GM12878 (cell line): ENCODE results near the gene EIF2S2. TPM values are rescaled to one million over a fixed set of nuclear protein-coding genes. Genes with fewer than 3 reads are reported as not detected.

Source experiments
- ATAC-seq: fragments of 200-7000 bp; cut with Tn5 transposase; 3 replicates; pipeline ENCODE4 v1.9.1; 2020; ENCODE audit warnings: mild to moderate bottlenecking, moderate library complexity
- BruUV-seq: library from RNA; stranded (reverse); fragments of 400-500 nt; replicated peaks from 2 replicates; lab custom pipeline; 2021; lab: Mats Ljungman, UMichigan
- CTCF ChIA-PET: fragments of 300-600 bp; sonication (Branson Sonifier 250); formaldehyde crosslinking; extraction: SDS; loops from one replicate; lab custom pipeline; 2021; ENCODE audit warnings: inconsistent platforms; lab: Yijun Ruan, JAX
- POLR2A ChIA-PET: fragments of 350-600 bp; formaldehyde crosslinking; extraction: SDS; loops from one replicate; lab custom pipeline; 2021; ENCODE audit warnings: inconsistent platforms; lab: Charles Lee
- RAD21 ChIA-PET: fragments of 300-600 bp; sonication (Branson Sonifier 250); formaldehyde crosslinking; loops from one replicate; lab custom pipeline; 2023; ENCODE audit warnings: antibody characterized with exemption; ENCODE audit not compliant: unreplicated experiment; lab: Charles Lee
- SMC1A ChIA-PET: fragments of 300-600 bp; sonication (Branson Sonifier 250); formaldehyde crosslinking; loops from one replicate; lab custom pipeline; 2023; ENCODE audit not compliant: unreplicated experiment, uncharacterized antibody; lab: Charles Lee
- DNase-seq: peaks from one replicate; pipeline ENCODE4 v3.0.0-alpha.2; 2011; ENCODE audit warnings: low read depth, low spot score
- FAIRE-seq: peaks from 3 replicates; lab custom pipeline; 2011; peaks lifted over from hg19 to GRCh38; lab: Jason Lieb, UNC
- H2AFZ ChIP-seq: 2 replicates; pipeline ENCODE4 v1.6.0; 2011; ENCODE audit warnings: low read depth, low read length, control low read depth; ENCODE audit not compliant: control insufficient read depth
- H3K27ac ChIP-seq: 2 replicates; pipeline ENCODE4 v1.5.1; 2011; ENCODE audit warnings: control low read depth; ENCODE audit not compliant: control insufficient read depth, insufficient read depth
- H3K27me3 ChIP-seq, 2 experiments: replicated peaks in 1 of 2; 2 replicates each; pipeline versions ENCODE4 v1.6.0 to v1.6.1; 2011; ENCODE audit warnings: low read length in 1 of 2; ENCODE audit not compliant: control insufficient read depth in 2 of 2, insufficient read depth in 2 of 2
- H3K36me3 ChIP-seq, 2 experiments: 2 replicates each; pipeline ENCODE4 v1.5.1; 2011; ENCODE audit warnings: low read length in 1 of 2; ENCODE audit not compliant: control insufficient read depth in 2 of 2, insufficient read depth in 2 of 2
- H3K4me1 ChIP-seq: 2 replicates; pipeline ENCODE4 v1.6.1; 2011; ENCODE audit warnings: mild to moderate bottlenecking, low read length, moderate library complexity, mixed read lengths; ENCODE audit not compliant: control insufficient read depth, insufficient read depth
- H3K4me2 ChIP-seq: 2 replicates; pipeline ENCODE4 v1.6.0; 2011; ENCODE audit warnings: control low read depth; ENCODE audit not compliant: control insufficient read depth, insufficient read depth
- H3K4me3 ChIP-seq: fragments of 200-600 bp; sonication (generic); 2 replicates; pipeline ENCODE4 v1.5.1; 2016
- H3K79me2 ChIP-seq: 2 replicates; pipeline ENCODE4 v1.6.0; 2011; ENCODE audit warnings: low read length; ENCODE audit not compliant: control insufficient read depth, insufficient read depth
- H3K9ac ChIP-seq: 2 replicates; pipeline ENCODE4 v1.8.0; 2011; ENCODE audit warnings: low read length, control low read depth, mixed read lengths; ENCODE audit not compliant: control insufficient read depth, insufficient read depth
- H3K9me3 ChIP-seq: replicated peaks from 3 replicates; pipeline ENCODE4 v1.5.1; 2011; ENCODE audit warnings: mild to moderate bottlenecking, low read length; ENCODE audit not compliant: control insufficient read depth, insufficient read depth
- H4K20me1 ChIP-seq: 2 replicates; pipeline ENCODE4 v1.6.0; 2011; ENCODE audit not compliant: control insufficient read depth, insufficient read depth
- BRCA1 ChIP-seq: IDR thresholded peaks from 2 replicates; pipeline ENCODE4 v1.6.1; 2011; ENCODE audit warnings: low read depth, low read length, improper control_type of control experiment
- ESRRA ChIP-seq: IDR thresholded peaks from 2 replicates; pipeline ENCODE4 v1.6.1; 2012; ENCODE audit warnings: mild to moderate bottlenecking, low read length, improper control_type of control experiment
- MXI1 ChIP-seq: fragments of 150-350 bp; IDR thresholded peaks from 2 replicates; pipeline ENCODE4 v1.6.1; 2011; ENCODE audit warnings: low read depth, mild to moderate bottlenecking, inconsistent platforms, low read length, improper control_type of control experiment
- NFIC ChIP-seq: IDR thresholded peaks from 2 replicates; pipeline ENCODE4 v1.6.1; 2012; ENCODE audit warnings: low read depth, mild to moderate bottlenecking, inconsistent platforms, low read length, moderate library complexity
- RAD51 ChIP-seq: fragments of 450-650 bp; IDR thresholded peaks from 2 replicates; pipeline ENCODE4 v1.6.1; 2016; ENCODE audit warnings: moderate library complexity, mild to moderate bottlenecking, inconsistent platforms
- SREBF1 ChIP-seq: IDR thresholded peaks from 2 replicates; pipeline ENCODE4 v1.6.1; 2012; ENCODE audit warnings: mild to moderate bottlenecking, low read length
- TBL1XR1 ChIP-seq: IDR thresholded peaks from 2 replicates; pipeline ENCODE4 v1.6.1; 2012; ENCODE audit warnings: low read depth, low read length, improper control_type of control experiment
- YY1 ChIP-seq: IDR thresholded peaks from 2 replicates; pipeline ENCODE4 v1.6.1; 2011; ENCODE audit warnings: low read depth, mild to moderate bottlenecking, low read length
- WGBS: methylation state at CpG from one replicate; pipeline ENCODE4 v1.1.6; 2016; ENCODE audit warnings: low lambda C conversion rate; ENCODE audit not compliant: insufficient replicate concordance, insufficient coverage; ENCODE audit errors: missing lambda C conversion rate; 5-methylcytosine and 5-hydroxymethylcytosine counted together
- in situ Hi-C: fragments of 300-500 bp; cut with MboI; formaldehyde crosslinking; loops from 9 replicates; pipeline ENCODE4 v1.14.3; 2018; ENCODE audit warnings: mixed read lengths
- intact Hi-C: fragments of 100-400 bp; cut with micrococcal nuclease; formaldehyde crosslinking; loops from one replicate; pipeline ENCODE4 v1.14.2; 2022; ENCODE audit not compliant: unreplicated experiment
- polyA plus RNA-seq, 11 experiments: library from polyadenylated mRNA; depleted of rRNA in 4 of 11; unstranded in 6 of 11; stranded (reverse) in 5 of 11; fragments of >200 nt; fragmentation: Nextera tagmentation in 4 of 11; fragmentation: Illumina TruSeq in 1 of 11; extraction: Ambion mirVana in 4 of 11; extraction: Trizol in 1 of 11; gene quantifications; 1 replicate in 1 of 11; 2 replicates in 10 of 11; pipeline versions ENCODE4 v1.2.1 to v1.2.3, GENCODE V29; 2011 to 2016; ENCODE audit warnings: inconsistent platforms in 2 of 11, missing spikeins in 2 of 11, low read depth in 1 of 11
- total RNA-seq, 4 experiments: library from RNA; depleted of rRNA in 3 of 4; stranded (reverse); fragments of >200 nt in 3 of 4; fragmentation: Illumina TruSeq in 1 of 4; extraction: Trizol in 1 of 4; gene quantifications; 2 replicates each; pipeline versions ENCODE4 v1.2.1 to v1.2.3, GENCODE V29; 2013 to 2021
- TF ChIP-seq, protein P1 (sequence below): IDR thresholded peaks from 2 replicates; pipeline ENCODE4 v1.6.1; 2012; ENCODE audit warnings: low read depth, low read length, improper control_type of control experiment

Gene EIF2S2
- total and polyA plus RNA-seq, 10 of the 15 experiments (the other 5 are each of a cell fraction or from before 2014, with no cell fraction given) = 60.2 to 153 (median 84.3) TPM

DNA sequence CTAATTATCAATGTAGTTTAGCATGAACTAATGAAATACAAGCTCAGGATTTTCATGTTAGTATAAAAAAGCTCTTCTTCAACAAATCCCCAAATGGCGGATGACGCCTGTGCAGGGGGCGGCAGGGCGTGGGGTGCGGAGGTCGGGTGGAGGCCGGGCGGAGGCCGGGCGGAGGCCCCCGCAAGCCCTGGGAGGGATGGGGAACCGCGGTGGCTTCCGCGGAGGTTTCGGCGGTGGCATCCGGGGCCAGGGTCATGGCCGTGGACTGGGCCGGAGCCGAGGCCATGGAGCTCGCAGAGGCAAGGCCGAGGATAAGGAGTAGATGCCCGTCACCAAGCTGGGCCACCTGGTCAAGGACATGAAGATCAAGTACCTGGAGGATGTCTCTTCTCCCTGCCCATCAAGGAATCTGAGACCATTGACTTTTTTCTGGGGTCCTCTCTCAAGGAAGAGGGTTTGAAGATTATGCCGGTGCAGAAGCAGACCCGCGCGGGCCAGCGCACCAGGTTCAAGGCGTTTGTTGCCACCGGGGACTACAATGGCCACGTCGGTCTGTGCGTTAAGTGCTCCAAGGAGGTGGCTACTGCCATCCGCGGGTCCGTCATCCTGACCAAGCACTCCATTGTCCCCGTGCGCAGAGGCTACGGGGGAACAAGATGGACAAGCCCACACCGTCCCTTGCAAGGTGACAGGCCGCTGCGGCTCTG, 10.4 kb upstream of the EIF2S2 start (continued):
- TF ChIP-seq TBL1XR1 (no peak), MXI1 (no peak), YY1 (no peak)

DNA sequence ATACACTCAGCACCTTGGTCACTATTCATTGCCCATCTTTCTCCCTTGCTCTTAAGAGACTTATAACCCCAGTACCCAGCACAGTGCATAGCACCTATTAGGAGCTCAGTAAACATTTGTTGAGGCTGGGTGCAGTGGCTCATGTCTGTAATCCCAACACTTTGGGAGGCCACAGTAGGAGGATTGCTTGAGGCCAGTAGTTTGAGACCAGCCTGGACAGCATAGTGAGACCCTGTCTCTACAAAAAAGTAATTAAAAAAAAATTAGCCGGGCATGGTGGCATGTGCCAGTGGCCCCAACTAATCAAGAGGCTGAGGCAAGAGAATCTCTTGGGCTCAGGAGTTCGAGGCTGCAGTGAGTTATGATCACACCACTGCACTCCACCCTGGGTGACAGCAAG, 8.2 kb upstream of the EIF2S2 start:
- BruUV-seq = no TSS peak
- Histone ChIP-seq H3K27me3 (no peaks in the 10 kb centered on the region), H2AFZ (no peak overlapping the region), H3K9ac (no peak overlapping the region), H3K9me3 (no peaks in the 10 kb centered on the region), H3K27ac (no peak overlapping the region), H3K4me3 (no peak overlapping the region), H3K4me2 (no peak overlapping the region), H3K4me1 (peaks cover 4% of the 10 kb centered on the region; the same call in 1 of the 2 replicates), H3K36me3 (no peaks in the 10 kb centered on the region), H3K79me2 (no peaks in the 10 kb centered on the region), H4K20me1 (no peaks in the 10 kb centered on the region)
- FAIRE-seq (no peak), ATAC-seq (no peak), DNase-seq (no peak)
- ChIA-PET RAD21 (no interaction called here), POLR2A (no interaction called here), SMC1A (no interaction called here), CTCF (no interaction called here)
- TF ChIP-seq NFIC (no peak), SREBF1 (no peak), BRCA1 (no peak), ESRRA (no peak), RAD51 (no peak)
- TF ChIP-seq, protein P1, sequence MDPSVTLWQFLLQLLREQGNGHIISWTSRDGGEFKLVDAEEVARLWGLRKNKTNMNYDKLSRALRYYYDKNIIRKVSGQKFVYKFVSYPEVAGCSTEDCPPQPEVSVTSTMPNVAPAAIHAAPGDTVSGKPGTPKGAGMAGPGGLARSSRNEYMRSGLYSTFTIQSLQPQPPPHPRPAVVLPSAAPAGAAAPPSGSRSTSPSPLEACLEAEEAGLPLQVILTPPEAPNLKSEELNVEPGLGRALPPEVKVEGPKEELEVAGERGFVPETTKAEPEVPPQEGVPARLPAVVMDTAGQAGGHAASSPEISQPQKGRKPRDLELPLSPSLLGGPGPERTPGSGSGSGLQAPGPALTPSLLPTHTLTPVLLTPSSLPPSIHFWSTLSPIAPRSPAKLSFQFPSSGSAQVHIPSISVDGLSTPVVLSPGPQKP = no peak
- WGBS = 25% methylated on average over 2 of the region's 2 CpGs
- in situ Hi-C loops (loop anchor here (10.0 kb wide), 1 partner anchor 255 kb away; no protein-coding TSS in a partner anchor), intact Hi-C loops (loop anchor here (10.0 kb wide), 1 partner anchor 455 kb away; the partner anchor contains the start of genes ACTL10 and C20orf144)
